Kidney capillary endothelial cell (primary cell): Measurements from ENCODE around the gene FCGBP.

Source experiments
- DNase-seq: peaks from one replicate; pipeline ENCODE4 v3.0.0-alpha.2; 2018; ENCODE audit warnings: low spot score

FCGBP gene

GRCh38 chr19:39946532-39946931 is 12.1 kb upstream of the FCGBP start:
- no peak for DNase-seq

GRCh38 chr19:39943586-39943985 is 9.2 kb upstream of the FCGBP start:
- no peak for DNase-seq

- no peak for DNase-seq
These were observed 7.9 kb upstream of the FCGBP start for GRCh38 chr19:39942366-39942730.

- no peak for DNase-seq
These were observed 7.4 kb upstream of the FCGBP start for GRCh38 chr19:39941615-39942365.

- DNase-seq, result no peak
These were observed 6.7 kb upstream of the FCGBP start for GRCh38 chr19:39941151-39941550.

- DNase-seq, result no peak
These were observed 5.9 kb upstream of the FCGBP start for GRCh38 chr19:39940221-39940833.

- no peak for DNase-seq
These were observed 5.1 kb upstream of the FCGBP start for GRCh38 chr19:39939556-39939955.

GRCh38 chr19:39937787-39938186 is 3.4 kb upstream of the FCGBP start:
- no peak for DNase-seq

- no peak for DNase-seq
These were observed 2.8 kb upstream of the FCGBP start for GRCh38 chr19:39937094-39937720.

GRCh38 chr19:39936622-39937021 is 2.2 kb upstream of the FCGBP start:
- DNase-seq, result no peak

GRCh38 chr19:39936020-39936419 is 1.6 kb upstream of the FCGBP start:
- no peak for DNase-seq

GRCh38 chr19:39935364-39935661 is 879 bp upstream of the FCGBP start:
- no peak for DNase-seq

- DNase-seq, result no peak
These were observed 4.7 kb downstream of the FCGBP start for GRCh38 chr19:39929750-39930149.

- DNase-seq, result no peak
These were observed 6.1 kb downstream of the FCGBP start for GRCh38 chr19:39928357-39928725.

- no peak for DNase-seq
These were observed 6.7 kb downstream of the FCGBP start for GRCh38 chr19:39927524-39928356.

GRCh38 chr19:39927076-39927475 is 7.4 kb downstream of the FCGBP start:
- no peak for DNase-seq

- DNase-seq, result no peak
These were observed 8.2 kb downstream of the FCGBP start for GRCh38 chr19:39926170-39926760.

GRCh38 chr19:39924952-39925351 is 9.5 kb downstream of the FCGBP start:
- no peak for DNase-seq

GRCh38 chr19:39924389-39924788 is 10.0 kb downstream of the FCGBP start:
- DNase-seq, result no peak

GRCh38 chr19:39923862-39924261 is 10.6 kb downstream of the FCGBP start:
- no peak for DNase-seq

GRCh38 chr19:39919976-39920375 is 14.5 kb downstream of the FCGBP start:
- DNase-seq, result no peak

- no peak for DNase-seq
These were observed 16.2 kb downstream of the FCGBP start for GRCh38 chr19:39918183-39918651.
